ENCODE measurements around the gene OR51B2. TPM values are rescaled to one million over a fixed set of nuclear protein-coding genes. Genes with fewer than 3 reads are reported as not detected.
"Not testable (repeated sequence)": the region's sequence is repeated elsewhere in the genome, so short reads cannot be mapped to it uniquely, and the experiment has no call there.

Gene OR51B2
- not detected for total RNA-seq

GRCh38 chr11:5324197-5324596, at the start of gene OR51B2:
OR51B2 (minus strand) TSS chr11:5324297; CDS start chr11:5324297, 0 bp downstream.
- CTCF ChIA-PET: no interaction called here
- no peak within 1 kb of the TSS for H3K27ac Mint-ChIP-seq
- H3K4me1 Mint-ChIP-seq: no peaks in the 10 kb centered on the region
- H3K9me3 Mint-ChIP-seq: no peaks in the 10 kb centered on the region
- no peaks in the 10 kb centered on the region for H3K27me3 Mint-ChIP-seq
- H3K36me3 Mint-ChIP-seq (ENCODE audit: low read depth): no peaks in the 10 kb centered on the region
- POLR2A ChIA-PET: no interaction called here
- DNase-seq: no peak
- no peak within 1 kb of the TSS for H3K4me3 Mint-ChIP-seq

GRCh38 chr11:5369789-5370188, 45.7 kb upstream of the OR51B2 start:
- Mint-ChIP-seq H3K27ac (no peak overlapping the region), H3K27me3 (peaks cover 5% of the 10 kb centered on the region), H3K4me3 (no peak overlapping the region), H3K9me3 (no peaks in the 10 kb centered on the region), H3K36me3 (ENCODE audit: low read depth) (no peaks in the 10 kb centered on the region), H3K4me1 (no peaks in the 10 kb centered on the region)
- no peak for DNase-seq
- CTCF ChIA-PET: no interaction called here
- POLR2A ChIA-PET: no interaction called here

- Mint-ChIP-seq H3K4me3 (no peak overlapping the region), H3K27me3 (peaks cover 5% of the 10 kb centered on the region), H3K9me3 (no peaks in the 10 kb centered on the region), H3K4me1 (no peaks in the 10 kb centered on the region), H3K36me3 (ENCODE audit: low read depth) (no peaks in the 10 kb centered on the region), H3K27ac (no peak overlapping the region)
- CTCF ChIA-PET: no interaction called here
- no peak for DNase-seq
- POLR2A ChIA-PET: no interaction called here
Measured at GRCh38 chr11:5368502-5369043, 44.5 kb upstream of the OR51B2 start.

- Mint-ChIP-seq H3K4me3 (no peak overlapping the region), H3K27ac (no peak overlapping the region), H3K36me3 (ENCODE audit: low read depth) (no peaks in the 10 kb centered on the region), H3K4me1 (no peaks in the 10 kb centered on the region), H3K9me3 (no peaks in the 10 kb centered on the region), H3K27me3 (peaks cover 6% of the 10 kb centered on the region)
- ChIA-PET CTCF (no interaction called here), POLR2A (no interaction called here)
- no peak for DNase-seq
Measured at GRCh38 chr11:5367448-5368074, 43.5 kb upstream of the OR51B2 start.

- Mint-ChIP-seq H3K4me3 (no peak overlapping the region), H3K27me3 (peaks cover 6% of the 10 kb centered on the region), H3K9me3 (no peaks in the 10 kb centered on the region), H3K27ac (no peak overlapping the region), H3K4me1 (no peaks in the 10 kb centered on the region), H3K36me3 (ENCODE audit: low read depth) (no peaks in the 10 kb centered on the region)
- DNase-seq: no peak
- CTCF ChIA-PET: no interaction called here
- POLR2A ChIA-PET: no interaction called here
Measured at GRCh38 chr11:5366856-5367255, 42.8 kb upstream of the OR51B2 start.

GRCh38 chr11:5366365-5366764, 42.3 kb upstream of the OR51B2 start:
- CTCF ChIA-PET, POLR2A ChIA-PET: not testable (repeated sequence)

GRCh38 chr11:5364214-5364613, 40.1 kb upstream of the OR51B2 start:
- no peak overlapping the region for H3K4me3 Mint-ChIP-seq
- ChIA-PET POLR2A (no interaction called here), CTCF (no interaction called here)
- DNase-seq: no peak
- H3K4me1 Mint-ChIP-seq: no peaks in the 10 kb centered on the region
- no peak overlapping the region for H3K27ac Mint-ChIP-seq
- no peaks in the 10 kb centered on the region for H3K9me3 Mint-ChIP-seq
- no peaks in the 10 kb centered on the region for H3K36me3 Mint-ChIP-seq (ENCODE audit: low read depth)
- peaks cover 2% of the 10 kb centered on the region for H3K27me3 Mint-ChIP-seq

More at GRCh38 chr11:5366365-5366764, 42.3 kb upstream of the OR51B2 start:
- H3K4me1 Mint-ChIP-seq; H3K4me3 Mint-ChIP-seq; H3K9me3 Mint-ChIP-seq; H3K27me3 Mint-ChIP-seq; H3K27ac Mint-ChIP-seq; H3K36me3 Mint-ChIP-seq (ENCODE audit: low read depth); DNase-seq: not testable (repeated sequence)

GRCh38 chr11:5363679-5364078, 39.6 kb upstream of the OR51B2 start:
- no peak for DNase-seq
- ChIA-PET POLR2A (no interaction called here), CTCF (no interaction called here)
- Mint-ChIP-seq H3K27ac (no peak overlapping the region), H3K36me3 (ENCODE audit: low read depth) (no peaks in the 10 kb centered on the region), H3K27me3 (peaks cover 2% of the 10 kb centered on the region), H3K4me1 (no peaks in the 10 kb centered on the region), H3K9me3 (no peaks in the 10 kb centered on the region), H3K4me3 (no peak overlapping the region)

GRCh38 chr11:5362017-5362625, 38.0 kb upstream of the OR51B2 start:
- Mint-ChIP-seq H3K27ac (no peak overlapping the region), H3K36me3 (ENCODE audit: low read depth) (no peaks in the 10 kb centered on the region), H3K4me1 (no peaks in the 10 kb centered on the region), H3K9me3 (no peaks in the 10 kb centered on the region), H3K4me3 (no peak overlapping the region), H3K27me3 (peaks cover 2% of the 10 kb centered on the region)
- DNase-seq: no peak
- ChIA-PET CTCF (interaction anchor here (0.7 kb wide), 1 partner anchor 87 kb away, joined by 3 read pairs; no protein-coding TSS in a partner anchor), POLR2A (no interaction called here)

GRCh38 chr11:5356031-5356430, 31.9 kb upstream of the OR51B2 start:
- H3K27me3 Mint-ChIP-seq, POLR2A ChIA-PET, DNase-seq: not testable (repeated sequence)

GRCh38 chr11:5351208-5351607, 27.1 kb upstream of the OR51B2 start, which contains the start of gene OR51B6:
OR51B6 (plus strand) TSS chr11:5351508; CDS start chr11:5351508, 0 bp downstream.
- no peaks in the 10 kb centered on the region for H3K4me1 Mint-ChIP-seq
- DNase-seq: no peak
- no peaks in the 10 kb centered on the region for H3K36me3 Mint-ChIP-seq (ENCODE audit: low read depth)
- no peaks in the 10 kb centered on the region for H3K9me3 Mint-ChIP-seq
- ChIA-PET CTCF (no interaction called here), POLR2A (no interaction called here)
- no peaks in the 10 kb centered on the region for H3K27me3 Mint-ChIP-seq
- no peak within 1 kb of the TSS for H3K4me3 Mint-ChIP-seq
- no peak within 1 kb of the TSS for H3K27ac Mint-ChIP-seq

More at GRCh38 chr11:5356031-5356430, 31.9 kb upstream of the OR51B2 start:
- H3K9me3 Mint-ChIP-seq; H3K4me3 Mint-ChIP-seq; CTCF ChIA-PET; H3K36me3 Mint-ChIP-seq (ENCODE audit: low read depth); H3K27ac Mint-ChIP-seq; H3K4me1 Mint-ChIP-seq: not testable (repeated sequence)

- Mint-ChIP-seq H3K9me3 (no peaks in the 10 kb centered on the region), H3K4me1 (no peaks in the 10 kb centered on the region), H3K4me3 (no peak overlapping the region), H3K27me3 (no peaks in the 10 kb centered on the region), H3K36me3 (ENCODE audit: low read depth) (no peaks in the 10 kb centered on the region), H3K27ac (no peak overlapping the region)
- DNase-seq: no peak
- ChIA-PET POLR2A (no interaction called here), CTCF (no interaction called here)
Measured at GRCh38 chr11:5349550-5349949, 25.5 kb upstream of the OR51B2 start.

- no peak overlapping the region for H3K4me3 Mint-ChIP-seq
- no peaks in the 10 kb centered on the region for H3K9me3 Mint-ChIP-seq
- CTCF ChIA-PET: no interaction called here
- no peak for DNase-seq
- no peaks in the 10 kb centered on the region for H3K36me3 Mint-ChIP-seq (ENCODE audit: low read depth)
- H3K27ac Mint-ChIP-seq: no peak overlapping the region
- POLR2A ChIA-PET: no interaction called here
- H3K4me1 Mint-ChIP-seq: no peaks in the 10 kb centered on the region
- H3K27me3 Mint-ChIP-seq: no peaks in the 10 kb centered on the region
Measured at GRCh38 chr11:5348551-5349194, 24.6 kb upstream of the OR51B2 start.

Data from activated CD4-positive, alpha-beta T cell treated with anti-CD3 and anti-CD28 coated beads, Interleukin-2, amount 10 ng/mL, durations not matched to agents 7 days and 5 days (primary cell).